ENCODE data around the gene CHCHD6.

- TF ChIP-seq, protein P1, sequence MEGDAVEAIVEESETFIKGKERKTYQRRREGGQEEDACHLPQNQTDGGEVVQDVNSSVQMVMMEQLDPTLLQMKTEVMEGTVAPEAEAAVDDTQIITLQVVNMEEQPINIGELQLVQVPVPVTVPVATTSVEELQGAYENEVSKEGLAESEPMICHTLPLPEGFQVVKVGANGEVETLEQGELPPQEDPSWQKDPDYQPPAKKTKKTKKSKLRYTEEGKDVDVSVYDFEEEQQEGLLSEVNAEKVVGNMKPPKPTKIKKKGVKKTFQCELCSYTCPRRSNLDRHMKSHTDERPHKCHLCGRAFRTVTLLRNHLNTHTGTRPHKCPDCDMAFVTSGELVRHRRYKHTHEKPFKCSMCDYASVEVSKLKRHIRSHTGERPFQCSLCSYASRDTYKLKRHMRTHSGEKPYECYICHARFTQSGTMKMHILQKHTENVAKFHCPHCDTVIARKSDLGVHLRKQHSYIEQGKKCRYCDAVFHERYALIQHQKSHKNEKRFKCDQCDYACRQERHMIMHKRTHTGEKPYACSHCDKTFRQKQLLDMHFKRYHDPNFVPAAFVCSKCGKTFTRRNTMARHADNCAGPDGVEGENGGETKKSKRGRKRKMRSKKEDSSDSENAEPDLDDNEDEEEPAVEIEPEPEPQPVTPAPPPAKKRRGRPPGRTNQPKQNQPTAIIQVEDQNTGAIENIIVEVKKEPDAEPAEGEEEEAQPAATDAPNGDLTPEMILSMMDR (IDR thresholded peaks at IDR 0.05): no peak
- no peak for TF ChIP-seq POLR2A (IDR thresholded peaks at IDR 0.05)
Observed at GRCh38 chr3:126998728-126999127, 294.7 kb downstream of the CHCHD6 start.
